ENCODE results near the gene RSPO1.
"Not testable (repeated sequence)": the region's sequence is repeated elsewhere in the genome, so short reads cannot be mapped to it uniquely, and the experiment has no call there.

The RSPO1 gene, protein sequence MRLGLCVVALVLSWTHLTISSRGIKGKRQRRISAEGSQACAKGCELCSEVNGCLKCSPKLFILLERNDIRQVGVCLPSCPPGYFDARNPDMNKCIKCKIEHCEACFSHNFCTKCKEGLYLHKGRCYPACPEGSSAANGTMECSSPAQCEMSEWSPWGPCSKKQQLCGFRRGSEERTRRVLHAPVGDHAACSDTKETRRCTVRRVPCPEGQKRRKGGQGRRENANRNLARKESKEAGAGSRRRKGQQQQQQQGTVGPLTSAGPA

DNA sequence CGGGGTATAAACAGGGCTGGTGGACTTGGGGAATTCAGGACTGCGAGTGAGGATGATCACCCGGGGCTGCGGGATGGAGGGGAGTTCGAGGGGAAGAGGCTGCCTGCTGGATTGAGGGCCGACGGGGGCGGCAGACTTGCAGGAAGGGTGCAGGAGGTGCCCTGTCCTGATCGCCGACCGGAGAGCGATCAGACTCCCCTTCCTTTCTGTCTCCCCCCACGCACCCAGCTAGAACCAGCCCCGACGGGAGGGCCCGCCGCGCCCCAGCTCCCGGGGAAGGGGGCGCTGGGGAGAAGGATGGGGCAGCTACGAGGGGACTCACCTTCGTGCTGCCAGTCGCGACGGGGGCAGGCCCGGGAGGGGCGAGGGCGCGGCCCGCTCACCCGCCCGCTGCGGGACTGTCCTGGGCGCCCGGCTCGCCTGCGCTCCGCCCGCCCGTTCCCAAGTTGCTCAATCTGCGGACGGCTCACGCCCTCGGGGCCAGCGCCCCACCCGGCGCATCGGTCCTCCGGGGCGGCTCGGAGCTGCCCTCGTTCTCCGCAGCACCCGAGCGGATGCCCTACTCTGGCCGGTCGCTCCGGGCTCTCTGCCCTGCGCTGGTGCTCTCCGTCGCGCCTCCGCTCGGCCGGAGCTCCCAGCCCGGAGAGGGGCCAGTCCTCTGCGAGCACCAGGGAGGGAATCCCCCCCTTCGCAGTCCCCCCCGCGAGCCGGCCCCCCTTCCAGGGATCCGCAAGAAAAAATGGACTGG, at the start of gene RSPO1:
TSS of gene RSPO1 (minus strand) at position 649 of the 748 bp plus-strand sequence. CDS start 5,231 bp downstream, outside the sequence.
- DNase-seq: peak in 1 of 2 experiments; percentile 20

DNA sequence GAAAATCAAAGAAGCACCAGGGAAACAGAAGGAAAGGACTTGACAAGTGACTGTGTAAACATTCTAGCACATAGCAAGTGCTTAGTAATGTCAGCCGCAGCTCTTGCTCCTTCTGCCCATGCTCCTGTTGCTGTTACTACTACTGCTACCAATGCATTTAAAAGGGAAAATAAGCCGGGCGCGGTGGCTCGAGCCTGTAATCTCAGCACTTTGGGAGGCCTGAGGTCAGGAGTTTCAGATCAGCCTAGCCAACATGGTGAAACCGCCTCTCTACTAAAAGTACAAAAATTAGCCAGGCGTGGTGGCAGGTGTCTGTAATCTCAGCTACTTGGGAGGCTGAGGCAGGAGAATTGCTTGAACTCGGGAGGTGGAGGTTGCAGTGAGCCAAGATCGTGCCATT, 49.5 kb upstream of the RSPO1 start:
- not testable (repeated sequence) for DNase-seq

DNA sequence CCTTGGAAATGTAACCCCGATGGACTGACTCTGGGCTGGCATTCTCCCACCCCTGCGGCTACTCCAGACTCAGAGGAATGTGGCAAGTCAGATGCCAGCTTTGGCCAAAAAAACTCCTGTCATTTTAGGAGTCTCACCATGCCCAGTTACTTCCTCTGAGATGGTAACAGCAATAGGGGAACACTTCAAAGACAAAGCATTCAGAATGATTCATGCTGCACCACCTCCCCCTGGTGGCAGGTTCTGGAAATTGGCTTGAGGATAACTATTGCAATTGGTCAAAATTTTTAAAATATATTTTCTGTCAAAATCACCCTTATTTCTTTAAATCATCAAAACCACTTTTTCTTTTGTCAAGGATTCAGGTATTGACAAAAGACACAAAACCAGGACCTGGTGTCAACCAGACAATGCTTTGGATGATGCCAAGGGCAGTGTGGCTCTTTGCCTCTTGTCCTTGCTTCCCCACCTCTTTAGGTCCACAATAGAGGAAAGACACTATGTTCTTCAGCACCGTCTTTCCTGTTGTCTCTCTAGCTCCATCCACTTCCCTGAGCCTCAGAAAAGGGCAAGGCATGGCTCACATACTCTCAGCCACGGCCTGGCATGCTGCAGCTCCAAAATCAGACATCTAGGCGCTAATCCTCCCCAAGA, 47.8 kb upstream of the RSPO1 start:
- DNase-seq: peak; percentile 86 to 90

DNA sequence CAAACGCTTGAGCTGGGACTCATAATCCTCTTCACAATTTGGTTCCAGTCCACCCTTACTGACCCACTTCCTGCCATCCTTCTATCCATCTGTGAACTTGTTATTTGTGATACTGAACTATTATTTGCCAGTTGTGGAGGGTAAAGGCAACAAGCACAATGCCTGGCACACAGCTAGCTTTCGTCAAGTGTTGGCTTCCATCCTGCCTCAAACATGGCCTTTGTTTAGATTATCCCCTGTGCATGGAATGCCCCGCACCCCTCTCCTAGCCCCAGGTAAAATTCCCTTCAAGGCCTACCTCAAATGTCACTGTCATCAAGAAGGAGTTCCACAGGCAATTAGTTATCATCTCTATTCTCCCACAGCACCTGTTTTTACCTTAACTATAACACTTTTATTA, 46.2 kb upstream of the RSPO1 start:
- no peak for DNase-seq

DNA sequence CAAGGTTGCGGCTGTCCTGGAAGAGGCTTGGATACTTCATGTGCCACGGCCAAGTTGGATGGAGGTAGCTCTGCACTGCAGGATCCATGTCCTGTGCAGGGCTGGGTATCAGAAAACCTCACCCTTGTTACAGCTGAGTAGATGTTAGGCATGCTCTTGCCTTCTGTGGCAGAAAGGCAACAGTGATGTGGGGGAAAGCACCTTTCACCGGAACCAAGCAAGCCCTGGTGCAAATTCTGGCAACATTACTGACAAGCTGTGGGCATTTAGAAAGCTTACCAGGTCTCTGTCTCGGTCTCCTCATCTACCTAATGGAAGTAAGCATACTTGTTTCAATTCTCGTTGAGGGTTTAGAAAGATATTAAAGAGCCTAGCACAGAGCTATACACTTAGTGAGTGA, 43.1 kb upstream of the RSPO1 start:
- no peak for DNase-seq

DNA sequence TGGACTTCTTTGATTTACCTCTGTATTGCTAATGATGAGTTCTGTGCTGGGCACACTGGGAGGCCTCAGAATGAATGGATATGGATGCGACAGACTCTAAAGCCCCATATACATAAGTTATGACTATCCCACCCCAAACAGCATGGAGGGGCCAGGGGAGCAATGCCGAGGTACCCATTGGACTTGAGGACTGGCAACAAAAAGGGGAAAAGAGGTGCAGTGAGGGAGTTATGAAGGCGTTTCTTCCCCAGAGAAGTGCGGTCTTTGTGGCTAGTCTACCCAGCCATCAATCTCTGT, 42.4 kb upstream of the RSPO1 start:
- no peak for DNase-seq

DNA sequence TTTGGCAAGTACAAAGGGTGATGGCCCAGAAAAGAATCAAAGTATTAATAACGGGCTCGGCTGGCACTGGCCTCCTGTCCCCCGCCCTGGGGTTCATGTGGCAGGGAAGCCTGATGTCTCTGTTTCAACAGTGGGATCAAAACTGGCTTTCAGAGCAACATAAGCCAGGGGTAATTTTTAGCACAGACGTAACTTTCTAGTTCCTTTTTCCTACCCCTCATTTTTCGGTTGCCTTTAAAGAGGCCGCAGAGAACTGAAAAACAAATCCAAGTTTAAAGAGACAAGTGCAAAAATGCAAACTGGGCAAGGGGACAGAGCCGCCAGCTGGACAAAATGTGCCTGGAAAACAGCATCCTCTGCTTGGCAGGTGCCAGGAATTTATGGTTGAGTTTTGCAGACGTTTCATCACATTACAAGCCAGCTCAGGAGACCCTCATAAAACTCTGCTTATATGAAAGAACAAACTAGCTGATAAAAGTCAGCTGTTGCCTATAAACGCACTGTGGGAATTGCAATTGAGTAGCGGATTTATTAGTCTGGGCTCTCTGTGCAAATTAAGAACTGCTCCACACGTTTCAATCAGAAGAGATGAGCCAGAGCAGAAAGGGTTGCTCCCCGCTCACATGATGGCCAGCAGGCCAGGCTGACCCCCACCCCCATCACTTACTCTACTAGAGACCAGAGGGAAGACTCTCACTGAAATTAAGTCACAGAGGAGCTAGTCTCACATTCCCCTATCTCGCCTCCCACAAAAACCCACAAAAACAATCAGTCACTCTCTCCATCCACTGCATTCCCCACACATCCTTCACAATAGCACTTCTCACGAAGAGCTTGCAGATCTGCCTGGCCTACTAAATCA, 41.8 kb upstream of the RSPO1 start:
- no peak for DNase-seq

DNA sequence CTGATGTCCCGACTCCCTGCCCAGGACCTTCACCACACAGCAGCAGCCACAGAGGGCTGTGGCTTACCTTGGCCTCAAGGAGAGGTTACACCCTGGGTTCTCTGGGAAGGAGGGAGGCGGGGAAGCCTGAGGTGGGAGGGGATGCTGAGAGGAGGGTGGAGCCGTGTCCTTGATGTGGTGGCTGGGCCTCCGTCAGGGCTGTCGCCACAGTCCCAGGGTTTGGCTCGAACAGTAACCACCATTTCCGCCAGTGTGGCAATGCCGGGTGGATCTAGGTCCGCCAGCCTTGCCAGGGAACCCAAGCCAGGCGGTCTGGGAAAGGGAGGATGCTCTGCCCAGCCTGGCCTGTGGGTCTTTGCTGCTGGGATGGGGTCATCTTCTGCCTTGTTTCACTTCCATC, 39.2 kb upstream of the RSPO1 start:
- DNase-seq: peak; percentile 59 to 69

DNA sequence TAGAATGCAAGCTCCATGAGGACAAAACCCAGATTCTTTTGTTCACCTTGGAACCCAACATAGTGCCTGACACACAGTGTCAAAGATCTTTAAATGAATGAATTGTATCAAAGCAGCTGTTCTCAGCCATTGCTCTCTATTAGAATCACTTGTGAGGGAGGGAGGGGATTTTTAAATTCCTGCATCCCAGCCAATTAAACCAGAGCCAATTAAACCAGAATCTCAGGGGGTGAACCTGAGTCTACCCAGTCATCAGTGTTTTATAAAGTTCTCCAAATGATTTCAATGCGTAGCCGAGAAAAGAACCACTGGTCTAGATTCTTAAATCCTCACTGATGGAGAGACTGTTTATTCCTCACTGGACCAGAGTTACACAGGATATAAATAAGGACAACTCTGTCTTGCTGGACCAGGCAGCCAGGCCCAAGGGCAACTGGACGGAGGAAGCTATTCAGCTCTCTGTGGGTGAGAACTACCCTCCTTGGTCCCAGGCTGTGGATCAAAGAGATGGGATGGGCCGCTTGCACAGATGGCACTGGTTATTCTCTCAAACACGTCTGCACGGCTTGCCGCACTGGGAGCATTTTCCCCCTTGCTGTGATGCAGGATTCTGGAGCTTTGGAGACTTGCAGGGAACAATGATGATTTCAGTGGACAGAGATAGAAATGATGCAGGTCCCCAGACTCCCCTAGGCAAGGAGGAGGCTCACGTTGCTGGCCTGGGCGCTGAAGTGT, 37.6 kb upstream of the RSPO1 start:
- DNase-seq: no peak

DNA sequence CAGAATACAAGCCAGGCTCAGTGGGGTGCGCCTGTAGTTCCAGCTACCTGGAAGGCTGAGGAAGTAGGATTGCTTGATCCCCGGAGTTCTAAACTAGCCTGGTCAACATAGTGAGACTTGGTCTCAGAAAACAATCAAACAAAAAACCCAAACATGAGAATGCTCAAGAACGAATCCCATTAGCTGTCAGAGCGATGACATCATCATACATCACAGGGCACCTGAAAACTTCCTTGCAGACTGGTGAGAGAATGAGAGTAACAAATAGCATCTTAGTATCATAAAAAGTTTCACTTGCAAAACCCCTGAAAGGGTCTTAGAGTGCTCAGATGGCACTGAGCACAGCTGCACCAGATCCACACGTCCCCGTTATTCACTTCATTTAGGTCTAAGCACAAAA, 36.6 kb upstream of the RSPO1 start:
- no peak for DNase-seq

DNA sequence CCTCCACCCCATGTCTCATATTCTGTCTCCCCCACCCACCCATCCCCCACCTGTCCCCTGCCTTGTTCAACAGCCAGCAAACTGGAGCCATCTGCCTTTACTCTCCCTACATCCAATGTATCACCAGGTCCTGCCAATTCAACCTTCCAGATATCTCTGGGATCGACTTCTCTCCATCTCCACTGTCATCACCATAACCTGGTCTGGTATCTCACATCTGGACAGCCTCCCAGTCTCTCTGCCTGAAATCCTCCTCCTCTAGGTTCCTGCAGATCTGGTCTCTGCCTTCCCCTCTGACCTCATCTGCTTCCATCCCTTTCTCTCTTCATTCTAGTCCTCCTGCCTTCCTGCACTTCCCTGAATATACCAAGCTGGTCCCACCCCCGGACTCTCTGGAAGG, 35.4 kb upstream of the RSPO1 start:
- no peak for DNase-seq

DNA sequence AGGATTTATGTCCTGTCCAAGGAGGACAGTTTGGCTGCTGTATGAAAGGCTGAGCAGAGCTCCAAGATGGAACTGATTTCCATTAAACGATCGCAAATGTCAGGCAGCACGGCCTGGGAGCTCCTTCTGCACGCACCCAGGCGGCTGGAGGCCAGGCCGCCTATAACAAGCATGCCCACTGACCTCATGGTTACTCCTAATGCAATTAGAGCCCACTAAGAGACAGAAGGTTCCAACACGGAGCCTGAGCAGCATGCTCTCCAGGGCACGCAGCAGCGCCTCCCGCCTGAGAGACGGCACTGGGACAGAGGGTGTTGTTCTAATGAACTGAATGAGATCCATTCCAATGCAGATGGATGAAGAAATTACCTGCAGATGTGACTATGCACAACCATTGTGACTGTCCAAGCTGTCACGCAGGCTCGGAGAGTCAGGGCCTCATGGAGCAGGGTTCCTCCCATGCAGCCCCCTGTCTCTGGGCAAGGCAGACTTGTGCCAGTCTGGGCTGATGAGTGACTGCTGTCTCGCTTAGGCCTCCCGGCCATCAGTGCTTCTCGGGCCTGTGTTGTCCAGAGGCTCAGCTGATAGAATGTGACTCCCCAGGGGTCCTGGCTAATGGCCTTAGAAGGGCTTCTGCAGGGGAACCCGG, 32.5 kb upstream of the RSPO1 start:
- no peak for DNase-seq

DNA sequence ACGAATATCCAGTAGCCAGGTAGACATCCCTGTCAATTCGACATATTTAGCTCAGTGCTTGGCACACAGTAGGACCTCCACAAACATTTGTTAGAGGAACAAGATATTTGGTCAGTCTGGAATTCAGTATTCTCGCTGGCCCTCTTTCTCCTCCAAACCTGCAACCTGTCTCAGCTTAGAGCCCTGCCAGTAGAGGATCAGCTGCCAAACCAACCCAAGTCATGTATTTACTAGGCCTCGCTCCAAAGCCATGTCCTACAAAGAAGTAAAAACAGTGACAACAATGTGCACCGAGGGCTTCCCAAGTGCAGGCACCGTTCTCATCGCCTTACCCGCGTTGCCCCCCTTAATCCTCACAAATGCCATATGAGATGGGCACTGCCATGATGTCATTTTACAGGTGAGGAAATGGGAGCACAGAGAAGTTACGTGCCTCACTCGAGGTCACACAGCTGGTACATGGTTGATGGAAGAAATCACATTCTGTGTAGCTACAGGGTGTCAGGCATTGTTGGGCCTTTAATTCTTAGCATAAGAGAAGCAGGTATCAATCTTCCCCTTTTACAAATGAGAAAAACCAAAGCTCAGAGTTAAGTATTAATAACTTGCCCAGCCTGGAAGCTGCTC, 31.7 kb upstream of the RSPO1 start:
- no peak for DNase-seq

DNA sequence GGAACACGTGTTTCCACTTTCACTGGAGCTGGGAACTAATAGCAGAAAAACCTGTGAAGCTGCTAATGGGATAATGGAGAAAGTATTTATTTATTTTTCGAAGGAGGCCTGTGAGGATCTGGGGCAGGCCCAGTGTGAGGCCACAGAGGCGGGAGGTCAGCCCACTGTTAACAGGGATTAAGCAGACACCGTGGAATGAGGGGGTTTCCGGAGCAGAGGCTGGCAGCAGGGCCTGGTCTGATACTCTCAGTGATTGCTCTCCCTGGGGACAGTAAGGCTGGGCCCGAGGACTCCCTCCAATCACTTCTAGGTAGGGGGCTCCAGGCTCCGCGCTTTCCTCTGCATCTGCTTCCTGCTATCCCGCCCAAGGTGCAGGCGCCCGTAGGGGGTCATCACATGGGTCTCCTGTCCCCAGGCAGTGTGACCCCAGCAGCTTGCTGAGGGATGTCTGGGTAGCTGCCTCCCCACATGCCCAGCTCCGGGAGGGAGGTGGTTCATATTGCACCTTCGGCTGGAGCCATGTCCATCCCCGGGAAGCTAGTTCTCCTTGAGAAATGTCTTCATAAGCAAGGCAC, 28.8 kb upstream of the RSPO1 start:
- DNase-seq: no peak

DNA sequence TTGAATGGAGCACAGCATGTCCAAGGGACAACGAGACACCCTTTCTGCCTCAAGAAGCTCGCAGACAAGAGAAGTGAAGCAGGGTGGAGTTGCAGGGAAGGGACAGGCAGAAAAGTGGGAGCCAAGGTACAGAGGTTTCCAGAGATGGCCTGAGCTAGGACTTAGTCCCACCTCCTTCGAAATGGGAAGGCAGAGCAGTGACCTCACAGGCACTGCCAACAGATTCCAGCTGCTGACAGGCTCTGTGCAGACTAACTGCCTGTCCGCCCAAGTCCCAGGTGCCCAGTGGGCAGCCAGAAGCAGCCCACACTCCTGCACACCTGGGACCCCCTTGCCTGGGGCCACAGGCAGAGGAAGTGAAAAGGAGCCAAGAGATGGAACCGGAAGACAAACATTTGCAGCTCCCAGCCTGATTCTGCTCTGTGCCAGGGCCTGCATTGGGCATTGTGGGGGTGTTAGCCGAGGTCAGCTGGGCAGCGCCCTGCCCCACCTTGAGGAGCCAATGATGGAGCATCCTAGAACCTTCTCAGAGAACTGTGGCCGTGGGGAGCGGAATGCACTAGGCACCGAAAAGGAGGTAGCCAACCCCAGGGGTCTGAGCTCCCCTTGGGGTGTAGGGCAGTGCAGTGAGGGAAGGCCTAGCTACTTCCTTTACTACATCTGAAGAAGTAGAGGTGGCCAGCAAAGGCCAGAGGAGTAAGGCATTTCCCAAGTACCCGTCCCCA, 27.5 kb upstream of the RSPO1 start:
- no peak for DNase-seq

DNA sequence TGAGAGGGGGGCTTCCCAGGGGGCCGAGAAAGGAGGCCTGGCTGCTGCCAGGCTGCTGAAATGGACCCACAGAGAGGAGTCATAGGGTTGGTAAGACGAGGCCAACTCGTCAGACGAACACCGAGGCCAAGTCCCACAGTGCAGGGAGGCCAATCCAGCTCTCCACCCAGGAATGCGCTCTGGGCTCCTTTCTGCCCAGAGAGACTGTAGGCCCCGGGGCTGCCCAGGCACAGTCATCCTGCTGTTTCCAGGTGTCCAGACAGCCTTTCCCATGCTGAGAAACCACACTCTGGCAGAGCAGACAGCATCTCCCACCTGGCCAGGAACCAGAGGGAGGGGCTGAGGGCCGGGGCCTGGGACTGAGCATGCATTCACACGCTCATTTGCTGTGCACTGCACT, 26.7 kb upstream of the RSPO1 start:
- no peak for DNase-seq

DNA sequence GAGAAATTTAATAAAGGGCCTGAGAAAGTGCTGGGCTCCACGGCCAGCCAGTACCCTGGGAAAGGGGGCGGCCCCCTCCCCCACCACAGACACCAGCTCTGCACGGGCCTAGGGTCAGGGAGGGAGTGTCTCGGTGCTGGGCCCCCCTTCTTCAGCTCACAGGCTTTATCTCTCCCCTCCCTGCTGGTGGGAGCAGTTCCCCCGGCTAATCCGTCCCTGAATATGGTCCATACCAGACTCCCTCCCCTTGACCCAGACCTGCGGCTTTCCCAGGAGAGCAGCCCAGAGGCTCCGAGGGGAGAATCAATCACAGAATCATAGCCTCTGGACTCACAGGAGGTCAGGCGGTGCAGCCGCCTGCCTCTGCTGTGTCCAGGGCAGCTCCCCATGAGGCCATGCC, 26.0 kb upstream of the RSPO1 start:
- no peak for DNase-seq

DNA sequence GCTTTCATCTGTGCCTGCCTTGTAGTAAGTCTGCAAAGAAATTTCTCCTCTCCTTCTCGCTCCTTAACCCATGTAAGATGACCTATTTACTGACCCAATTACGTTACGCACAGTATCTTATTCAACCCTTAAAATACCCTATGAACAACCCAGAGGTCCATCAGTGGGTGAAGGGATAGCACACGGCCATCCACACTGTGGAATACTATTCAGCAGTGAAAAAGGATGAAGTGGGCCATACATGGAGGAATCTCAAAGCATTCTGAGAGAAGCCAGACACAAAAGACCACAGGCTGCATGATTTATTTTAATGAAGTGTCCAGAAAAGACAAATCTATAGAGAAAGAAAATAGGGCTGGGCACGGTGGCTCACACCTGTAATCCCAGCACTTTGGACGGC, 23.8 kb upstream of the RSPO1 start:
- no peak for DNase-seq

DNA sequence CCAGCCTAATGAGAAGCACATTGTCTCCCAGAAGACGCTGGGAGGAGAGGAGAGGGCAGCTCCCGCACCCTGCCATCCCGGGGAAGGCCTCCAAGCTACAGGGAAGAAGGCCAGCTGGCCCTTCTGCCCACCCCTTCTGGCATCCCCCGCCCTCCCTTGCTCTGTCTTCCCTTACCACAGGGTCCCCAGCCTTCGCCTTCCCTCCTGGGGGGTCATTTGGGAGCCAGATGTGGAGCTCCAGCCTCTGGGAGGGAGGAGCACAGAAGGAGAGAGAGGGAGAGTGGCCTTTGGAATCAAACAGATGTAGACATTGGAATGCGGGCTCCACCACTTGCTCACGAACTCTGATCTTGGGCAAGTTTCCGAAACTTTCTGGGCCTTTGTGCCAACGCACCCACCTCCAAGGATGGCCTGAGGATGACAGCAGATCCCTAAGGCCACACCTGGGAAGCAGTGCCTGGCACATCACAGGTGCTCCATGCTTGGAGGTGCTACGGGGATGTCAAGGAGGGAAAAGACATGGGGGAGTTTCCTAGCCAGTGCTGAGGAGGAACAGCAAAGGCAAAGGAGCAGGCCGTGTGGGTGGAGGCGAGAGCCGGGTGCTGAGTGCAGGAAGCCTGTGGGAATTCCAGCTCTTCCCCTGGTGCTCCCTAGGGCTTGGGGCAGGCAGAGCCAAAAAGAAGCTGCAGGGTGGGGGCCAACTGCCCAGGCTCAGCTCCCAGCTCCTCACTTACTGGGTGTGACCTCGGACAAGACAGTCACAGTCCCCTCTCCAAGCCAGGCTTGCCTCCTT, 23.1 kb upstream of the RSPO1 start:
- DNase-seq: no peak

DNA sequence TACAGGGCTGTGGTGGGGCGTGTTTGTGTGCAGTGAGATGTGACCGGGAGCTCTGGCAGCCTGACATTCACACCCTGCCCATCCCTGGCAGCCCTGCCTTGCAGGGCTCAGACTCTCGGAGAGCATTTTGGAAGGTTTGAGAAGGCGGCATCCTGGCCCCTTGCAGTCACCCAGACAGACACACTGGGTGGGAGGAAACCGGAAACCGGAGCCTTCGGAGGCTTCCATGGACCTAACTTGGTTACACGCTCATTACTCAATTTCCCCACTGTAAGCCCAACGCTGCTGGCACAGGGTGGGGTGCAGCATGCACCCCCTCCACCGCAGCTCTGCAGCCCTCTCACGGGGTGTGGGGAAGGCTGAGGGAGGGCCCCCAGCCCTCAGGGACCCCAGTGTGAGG, 22.2 kb upstream of the RSPO1 start:
- no peak for DNase-seq
